ENCODE results near the gene MPO.

The MPO gene

DNA sequence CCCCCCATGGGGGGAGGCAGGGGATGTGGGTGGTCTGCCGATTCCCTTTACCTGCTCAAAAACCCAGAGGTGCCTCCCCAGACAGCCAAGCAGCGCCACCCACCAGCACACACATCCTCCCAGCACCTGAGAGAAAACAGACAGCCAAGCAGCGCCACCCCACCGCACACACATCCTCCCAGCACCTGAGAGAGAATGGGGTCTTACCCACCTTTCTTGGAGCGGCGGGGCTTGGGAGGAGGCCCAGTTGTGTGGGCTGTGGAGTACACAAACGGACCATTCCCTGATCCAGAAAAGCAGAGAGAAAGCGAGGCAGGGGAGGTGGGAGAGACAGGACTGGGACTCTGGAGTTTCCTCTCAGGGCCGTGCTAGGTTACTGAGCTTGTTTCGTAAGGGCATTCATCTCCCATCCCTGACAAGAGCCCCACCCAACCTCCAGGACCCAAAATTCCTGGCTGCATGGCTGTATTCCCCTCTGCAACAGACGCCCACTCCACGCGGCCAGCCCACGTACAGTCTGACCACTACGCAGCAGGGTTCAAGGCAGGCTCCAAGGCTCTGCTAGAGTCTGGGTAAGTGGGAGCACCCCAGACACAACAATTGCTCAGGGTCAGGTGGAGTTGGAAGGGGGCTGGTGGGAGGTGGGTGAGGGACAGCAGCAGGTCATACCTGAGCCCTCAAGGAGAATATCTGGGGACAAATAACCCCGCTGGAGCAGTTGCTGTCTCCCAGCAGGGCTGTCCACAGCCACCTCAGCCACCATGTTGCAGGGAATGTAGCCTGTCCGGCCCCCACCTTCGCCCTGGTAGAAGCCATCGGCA lies 25.6 kb upstream of the MPO start:
- DNase-seq: no peak

DNA sequence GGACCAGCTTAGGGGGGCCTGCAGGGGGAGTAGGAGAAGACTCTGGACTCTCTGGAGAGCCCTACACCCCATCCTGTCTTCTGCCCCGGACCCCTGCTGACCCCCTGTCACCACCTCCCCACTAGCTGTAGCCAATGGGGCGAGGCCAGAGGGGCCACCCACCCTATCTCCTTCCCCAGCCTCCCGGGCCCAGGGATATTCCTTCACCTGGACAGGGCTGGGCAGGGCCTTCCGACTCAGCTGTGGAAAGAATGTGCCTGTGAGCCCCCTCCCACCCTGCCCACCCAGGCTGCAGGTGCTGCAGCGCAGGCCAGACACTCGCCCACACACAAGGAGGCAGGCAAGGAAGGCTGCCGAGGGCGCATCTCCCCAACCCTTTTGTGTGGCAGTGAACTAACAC lies 24.9 kb upstream of the MPO start:
- no peak for DNase-seq

DNA sequence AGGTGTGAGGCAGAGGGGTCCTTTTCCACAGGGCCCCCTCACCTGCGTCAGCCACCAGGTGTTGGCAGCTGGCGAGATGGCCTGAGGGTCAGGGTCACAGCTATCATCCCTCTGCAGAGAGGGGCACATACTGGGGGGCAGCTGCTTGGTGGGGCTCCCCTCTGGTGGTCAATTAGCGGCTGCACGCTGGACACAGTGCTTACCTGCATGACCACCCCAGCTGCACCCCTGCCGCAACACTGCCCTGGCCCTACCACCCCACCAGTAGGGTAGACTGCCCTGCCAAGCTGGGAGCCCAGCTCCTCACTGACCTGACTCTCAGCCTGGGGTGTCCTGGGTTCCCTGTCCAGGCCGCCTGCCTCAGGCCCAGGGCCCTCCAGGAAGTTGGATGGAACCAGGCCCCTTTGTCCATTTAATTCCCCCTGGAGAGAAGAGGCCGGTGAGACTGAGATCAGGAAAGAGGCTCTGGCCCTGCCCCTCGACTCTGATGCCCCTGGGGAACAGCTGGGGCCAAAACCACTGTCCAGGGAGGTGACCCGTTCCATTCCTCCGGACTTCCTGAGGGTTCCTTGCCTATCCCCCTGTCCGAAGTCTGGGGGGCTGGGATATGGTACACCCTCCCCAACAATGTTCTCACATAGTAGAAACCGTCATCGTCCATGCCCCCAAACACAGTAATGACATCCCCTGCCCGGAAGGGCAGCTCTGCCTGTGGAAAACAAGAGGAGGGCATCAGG lies 24.2 kb upstream of the MPO start:
- DNase-seq: no peak

DNA sequence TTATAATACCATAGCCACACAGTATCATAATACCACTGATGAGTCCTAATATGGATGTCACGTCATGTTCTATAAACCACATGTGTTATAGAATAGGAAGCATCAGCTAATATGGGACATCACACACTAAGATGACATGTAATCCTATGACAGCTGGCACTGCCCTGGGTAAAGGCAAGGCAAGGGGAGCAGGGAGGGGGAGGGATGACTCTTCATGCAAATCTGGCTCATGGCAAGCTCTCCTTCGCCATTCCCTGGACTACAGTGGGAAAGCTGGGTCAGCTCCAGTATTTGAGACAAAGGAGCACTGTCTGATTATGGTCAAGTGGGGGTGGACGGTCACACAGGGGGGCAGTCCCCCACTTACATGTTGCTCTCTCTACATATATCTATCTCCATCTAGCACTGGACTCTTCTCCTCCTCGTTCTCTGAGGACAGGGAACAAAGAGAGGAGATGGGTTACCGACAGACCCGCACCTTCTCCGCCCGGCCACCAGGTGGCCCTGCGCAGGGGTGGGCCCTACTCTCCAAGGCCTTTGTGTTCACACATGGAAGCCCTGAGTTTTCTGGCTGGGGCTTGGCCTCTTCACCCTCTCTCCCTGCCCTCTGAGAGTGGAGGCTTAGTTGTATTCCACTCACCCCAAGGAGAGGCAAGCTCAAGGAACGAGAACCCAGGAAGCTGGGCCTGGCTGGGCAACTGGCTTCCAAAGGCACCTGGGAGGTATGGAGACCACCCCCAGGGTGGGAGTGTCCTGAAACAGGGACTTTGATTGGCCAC lies 23.4 kb upstream of the MPO start:
- DNase-seq: peak; percentile 98

DNA sequence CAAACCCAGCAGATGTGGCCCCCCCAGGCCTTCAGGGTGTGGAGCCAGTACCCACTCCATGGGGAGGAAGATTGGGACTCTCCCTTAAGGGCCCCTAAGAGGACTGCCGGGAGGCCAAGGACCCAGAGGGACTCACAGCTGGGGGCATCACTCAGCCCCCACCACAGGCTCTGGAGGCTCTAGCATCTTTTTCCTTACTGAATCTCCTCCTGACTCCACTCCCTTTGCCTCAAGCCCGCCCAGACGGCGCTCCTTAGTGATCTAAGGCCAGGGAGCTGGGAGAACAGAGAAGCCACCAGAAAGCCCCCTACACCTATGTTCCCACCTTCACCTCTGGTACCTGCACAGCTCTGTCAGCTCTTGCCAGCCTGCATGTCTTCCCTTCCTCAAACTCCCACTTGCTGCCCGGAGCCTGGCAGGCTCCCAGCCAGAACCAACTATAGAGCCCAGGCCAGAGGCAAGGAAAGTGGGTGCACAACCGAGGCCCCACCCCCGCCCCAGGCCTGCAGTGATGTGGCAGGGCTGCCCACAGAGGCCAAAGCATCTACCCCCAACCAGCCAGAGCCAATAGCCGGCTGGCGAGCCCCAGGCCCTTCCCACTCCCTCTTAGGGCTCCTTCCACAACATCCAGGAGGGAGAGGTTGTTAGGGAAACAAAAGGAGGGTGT lies 22.3 kb upstream of the MPO start:
- peak; percentile 26 for DNase-seq

DNA sequence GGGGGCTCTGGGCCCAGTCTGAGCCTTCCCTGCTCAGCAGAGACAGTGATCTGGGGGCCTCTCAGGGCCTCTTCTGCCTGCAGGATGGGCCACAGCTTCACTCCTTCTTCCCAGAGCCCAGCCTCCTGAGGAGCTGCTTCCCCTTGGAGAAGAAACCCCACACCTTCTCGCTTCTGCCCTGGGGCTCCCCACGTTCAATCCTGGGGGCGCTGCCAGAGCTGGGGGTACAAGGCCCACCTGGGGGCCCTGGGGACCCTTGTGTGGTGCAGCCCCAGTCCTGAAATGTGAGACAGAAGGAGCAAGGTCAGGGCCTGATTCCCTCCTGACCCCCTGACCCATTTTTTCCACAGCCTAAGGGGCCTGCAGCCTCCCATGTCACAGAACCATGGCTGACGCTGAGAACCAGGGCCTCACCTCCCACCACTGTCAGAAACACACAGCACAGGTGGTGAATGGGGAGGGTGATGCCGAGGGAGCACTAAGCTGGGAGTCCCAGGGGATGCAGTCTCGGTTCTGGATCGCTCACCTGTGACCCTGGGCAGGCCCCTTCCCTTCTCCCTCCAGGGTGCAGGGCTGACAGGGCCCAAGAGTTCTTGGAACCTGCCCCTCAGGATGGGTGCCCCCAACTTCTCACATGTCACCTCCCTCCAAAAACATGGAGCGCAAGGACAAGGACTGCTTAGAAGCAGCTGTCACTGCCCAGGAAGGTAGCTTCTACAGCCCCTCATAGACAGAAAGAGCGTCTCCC lies 21.6 kb upstream of the MPO start:
- DNase-seq: peak; percentile 50

DNA sequence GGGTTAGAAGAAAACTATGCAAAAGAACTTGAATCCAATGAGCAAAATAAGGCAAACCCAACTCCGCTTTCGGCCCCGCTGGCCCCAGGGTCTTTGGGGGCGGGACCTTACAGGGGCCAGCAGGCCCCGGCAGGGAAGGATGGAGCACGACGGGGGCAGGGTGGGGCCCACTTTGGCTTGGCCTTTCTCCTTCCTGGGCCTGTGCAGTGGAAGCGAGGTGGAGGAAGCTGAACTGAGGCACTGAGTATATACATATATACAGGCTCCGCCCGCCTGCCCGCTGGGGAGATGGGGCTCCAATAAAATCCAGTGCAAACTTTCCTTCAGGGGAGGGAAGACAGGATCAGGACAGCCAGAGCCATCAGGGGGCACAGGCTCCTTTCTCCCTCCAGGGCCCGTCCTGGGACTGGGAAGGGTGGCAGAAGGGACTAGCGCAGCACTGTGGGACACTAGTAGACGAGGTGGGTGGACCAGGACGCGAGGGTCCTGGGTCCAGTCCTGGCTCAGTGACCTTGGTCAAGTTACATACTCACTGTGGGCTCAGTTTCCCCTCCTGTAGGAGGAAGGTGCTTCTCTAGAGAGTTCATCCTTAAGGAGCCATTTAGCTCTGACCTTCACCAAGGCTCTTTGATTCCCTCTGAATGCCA lies 20.9 kb upstream of the MPO start:
- DNase-seq: no peak

DNA sequence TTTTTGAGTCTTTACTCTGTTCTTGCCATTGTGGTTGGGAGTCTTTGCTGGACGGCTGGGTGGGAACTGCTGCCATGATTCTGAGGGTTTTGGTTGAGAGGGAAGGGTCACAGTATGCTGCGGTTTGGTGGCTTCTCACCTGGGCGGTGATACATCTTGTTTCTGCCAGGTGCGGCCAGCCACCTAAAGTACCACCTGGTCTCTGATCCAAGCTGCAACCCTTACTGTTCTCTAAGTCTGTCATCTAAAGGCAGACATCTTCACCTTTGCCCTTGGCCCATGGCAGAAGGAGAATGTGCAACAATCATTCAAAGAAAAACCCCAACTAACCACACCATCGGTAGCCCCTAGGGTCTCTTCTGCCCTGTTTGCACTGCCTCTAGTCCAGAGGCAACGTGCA lies 19.6 kb upstream of the MPO start:
- DNase-seq: no peak

DNA sequence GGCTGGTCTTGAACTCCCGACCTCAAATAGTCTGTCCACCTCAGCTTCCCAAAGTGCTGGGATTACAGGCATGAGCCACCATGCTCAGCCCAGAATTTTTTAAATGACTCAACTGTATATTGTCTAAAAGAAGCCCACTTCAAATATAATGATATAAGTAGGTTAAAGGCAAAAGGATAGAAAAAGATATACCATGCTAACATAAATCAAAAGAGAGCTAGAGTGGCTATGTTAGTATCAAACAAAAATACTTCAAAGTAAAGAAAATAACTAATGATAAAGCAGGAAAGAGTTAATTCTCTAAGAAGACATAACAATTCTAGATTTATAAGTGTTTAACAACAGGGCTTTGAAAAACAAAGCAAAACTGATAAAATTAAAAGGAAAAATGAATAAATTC lies 13.3 kb upstream of the MPO start:
- DNase-seq: no peak

DNA sequence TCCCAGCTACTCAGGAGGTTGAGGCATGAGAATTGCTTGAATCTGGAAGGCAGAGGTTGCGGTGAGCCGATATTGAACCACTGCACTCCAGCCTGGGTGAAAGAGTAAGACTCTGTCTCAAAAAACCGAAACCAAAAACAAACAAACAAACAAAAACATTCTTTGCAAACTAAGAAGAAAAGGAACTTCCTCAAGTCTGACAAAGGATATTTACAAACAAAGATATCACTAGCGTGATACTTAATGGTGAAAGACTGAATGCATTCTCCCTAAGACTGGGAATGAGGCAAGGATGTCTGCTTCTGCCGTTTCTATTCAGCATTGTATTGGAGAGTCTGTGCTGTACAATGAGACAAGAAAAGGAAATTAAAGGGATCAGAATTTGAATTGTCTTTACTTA lies 10.5 kb upstream of the MPO start:
- no peak for DNase-seq

DNA sequence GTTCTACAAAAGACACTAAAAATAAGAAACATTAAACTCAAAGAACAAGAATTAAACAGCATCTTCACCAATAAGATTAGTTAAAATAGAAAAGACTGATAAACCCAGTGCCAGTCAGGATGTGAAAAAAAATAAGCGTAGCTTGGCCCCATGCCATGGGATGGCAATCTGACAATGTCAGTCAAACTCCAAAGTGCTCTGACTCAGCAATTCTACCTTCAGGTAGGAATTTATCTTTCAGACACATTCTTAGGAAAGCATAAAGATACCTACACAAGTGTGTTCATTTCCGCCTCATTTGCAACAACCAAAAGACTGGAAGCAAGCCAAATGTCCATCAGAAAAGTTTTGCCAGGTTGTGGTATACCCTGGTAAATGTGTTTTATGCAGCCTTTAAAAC lies 9.1 kb upstream of the MPO start:
- DNase-seq: peak; percentile 76

DNA sequence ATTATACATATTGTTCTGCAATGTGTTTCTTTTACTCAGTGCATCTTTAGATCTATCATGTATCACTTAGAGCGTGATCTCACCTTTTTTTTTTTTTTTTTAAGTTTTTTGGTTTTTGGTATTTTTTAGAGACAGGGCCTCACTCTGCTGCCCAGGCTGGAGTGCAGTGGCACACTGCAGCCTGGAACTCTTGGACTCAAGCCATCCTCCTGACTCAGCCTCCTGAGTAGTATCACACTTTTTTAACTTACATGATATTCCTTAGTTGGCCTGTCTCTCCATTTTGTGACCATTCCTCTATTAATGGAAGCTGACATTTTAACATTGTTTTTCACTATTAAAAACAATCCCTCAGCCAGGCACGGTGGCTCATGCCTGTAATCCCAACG lies 4.7 kb upstream of the MPO start:
- DNase-seq: no peak

DNA sequence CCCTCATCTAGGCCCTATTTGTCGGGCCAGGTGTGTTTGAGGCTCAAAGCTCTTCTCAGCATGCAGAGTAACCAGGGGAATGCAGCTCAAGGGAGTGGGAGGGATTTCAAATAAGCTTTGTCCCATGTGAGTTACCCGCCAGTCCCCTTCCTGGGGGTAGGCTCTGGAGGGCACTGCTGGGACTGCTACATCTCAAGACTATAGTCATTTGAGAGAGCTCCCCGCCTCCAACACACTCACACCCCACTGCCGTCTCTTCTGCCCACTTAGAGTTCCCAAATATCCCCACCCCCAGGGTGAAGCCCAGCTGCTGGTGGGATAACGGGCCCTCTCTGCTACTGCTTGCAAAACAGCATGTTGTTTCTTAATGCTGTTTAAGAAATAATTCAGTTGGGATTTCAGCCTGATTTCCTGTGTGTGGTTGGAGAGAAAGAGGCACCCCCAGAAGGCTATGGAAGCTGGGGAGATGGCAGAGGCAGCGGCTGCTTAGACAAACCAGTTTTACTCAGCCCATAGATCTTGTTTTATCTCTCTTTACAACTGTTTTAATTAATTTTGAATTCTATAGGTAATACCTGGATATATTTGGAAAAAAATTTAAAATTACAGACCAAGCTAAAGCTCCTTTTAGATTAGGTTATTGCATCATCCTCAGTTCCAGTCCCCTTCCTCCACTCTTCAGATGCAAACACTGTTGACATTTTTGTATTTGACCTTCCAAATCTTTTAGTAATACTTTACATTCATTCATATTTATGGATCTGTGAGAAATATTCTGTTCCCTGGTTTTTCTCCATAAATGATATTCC lies 4.1 kb upstream of the MPO start:
- no peak for DNase-seq

DNA sequence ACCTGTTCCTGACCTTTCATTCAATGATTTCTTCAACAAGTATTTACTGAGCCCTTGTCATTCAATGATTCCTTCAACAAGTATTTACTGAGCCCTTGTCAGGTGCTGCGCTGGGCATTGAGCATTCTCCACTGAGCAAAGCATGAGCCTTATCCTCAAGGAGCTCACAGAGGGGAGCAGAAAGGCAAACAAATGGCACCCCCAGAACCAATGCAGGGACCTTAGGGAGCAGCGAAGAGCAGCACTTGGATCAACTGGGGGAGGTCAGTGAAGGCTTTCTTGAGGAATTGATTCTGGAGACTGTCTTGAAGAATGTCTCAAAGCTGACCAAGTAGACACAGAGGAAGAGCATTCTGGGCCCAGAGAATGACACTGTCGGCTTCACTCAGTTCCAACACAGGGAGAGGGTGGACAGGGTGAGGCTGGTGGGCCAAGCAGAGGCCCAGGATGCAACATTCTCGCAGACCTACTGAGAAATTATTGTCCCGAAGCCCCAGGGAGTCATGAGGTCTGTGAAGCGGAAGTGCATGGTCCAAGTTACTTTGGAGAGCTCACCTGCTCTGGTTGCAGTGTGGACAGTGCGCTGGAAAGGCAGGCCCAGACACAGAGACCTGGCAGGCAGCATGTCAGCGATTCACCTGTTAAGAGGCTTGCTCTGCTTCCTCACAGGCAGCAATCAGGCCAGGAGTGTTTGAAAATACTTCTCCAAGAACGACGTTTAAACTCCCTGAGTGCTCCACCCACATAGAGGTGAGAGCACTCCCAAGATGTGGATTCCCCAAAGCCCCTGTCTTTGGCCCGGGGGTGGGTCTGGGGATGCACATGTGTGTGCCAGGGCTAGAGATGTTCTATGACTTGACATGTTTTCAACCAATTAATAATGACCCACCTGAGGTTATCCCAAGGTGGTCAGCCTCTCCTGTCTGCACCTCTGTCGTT lies 3.2 kb upstream of the MPO start:
- no peak for DNase-seq

DNA sequence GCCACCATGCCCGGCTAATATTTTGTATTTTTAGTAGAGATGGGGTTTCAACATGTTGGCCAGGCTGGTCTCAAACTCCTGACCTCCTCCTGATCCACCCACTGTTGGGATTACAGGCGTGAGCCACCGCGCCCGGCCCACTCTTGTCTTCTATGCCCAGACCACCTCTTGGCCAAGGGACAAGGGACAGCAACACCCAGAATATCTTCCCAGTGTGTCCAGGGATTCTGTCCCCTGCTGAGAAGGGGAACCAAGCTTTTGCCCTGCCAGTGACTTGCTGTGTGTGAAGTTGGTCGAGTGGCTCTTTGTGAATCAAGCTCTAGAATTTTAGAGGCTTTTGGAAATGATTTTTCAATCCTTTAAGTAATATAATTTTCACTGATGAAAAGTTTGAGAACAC lies 1.7 kb upstream of the MPO start:
- no peak for DNase-seq

DNA sequence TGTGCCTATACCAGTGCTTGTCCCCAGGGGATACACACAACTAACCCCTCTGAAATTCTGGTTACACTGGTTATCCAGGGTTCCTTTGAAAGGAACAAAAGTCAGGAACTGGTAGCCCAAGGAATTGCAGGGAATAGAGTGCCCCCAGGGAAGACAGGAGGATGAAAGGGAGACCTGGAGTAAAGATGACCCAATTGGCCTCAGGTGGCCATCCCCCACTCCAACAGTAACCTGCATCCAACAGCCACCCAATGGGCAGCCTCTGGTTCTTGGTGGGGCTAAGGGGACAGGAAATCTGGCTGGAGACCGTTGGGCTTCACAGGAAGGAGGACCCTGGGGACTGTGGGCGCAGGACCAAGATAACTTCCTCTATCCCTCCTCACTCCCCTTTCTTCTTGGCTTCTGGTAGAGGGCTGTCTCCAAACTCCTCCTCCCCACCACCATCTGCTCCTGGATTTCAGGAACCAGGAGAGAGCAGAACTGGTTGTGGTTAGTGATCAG lies 826 bp upstream of the MPO start:
- DNase-seq: peak; percentile 79

DNA sequence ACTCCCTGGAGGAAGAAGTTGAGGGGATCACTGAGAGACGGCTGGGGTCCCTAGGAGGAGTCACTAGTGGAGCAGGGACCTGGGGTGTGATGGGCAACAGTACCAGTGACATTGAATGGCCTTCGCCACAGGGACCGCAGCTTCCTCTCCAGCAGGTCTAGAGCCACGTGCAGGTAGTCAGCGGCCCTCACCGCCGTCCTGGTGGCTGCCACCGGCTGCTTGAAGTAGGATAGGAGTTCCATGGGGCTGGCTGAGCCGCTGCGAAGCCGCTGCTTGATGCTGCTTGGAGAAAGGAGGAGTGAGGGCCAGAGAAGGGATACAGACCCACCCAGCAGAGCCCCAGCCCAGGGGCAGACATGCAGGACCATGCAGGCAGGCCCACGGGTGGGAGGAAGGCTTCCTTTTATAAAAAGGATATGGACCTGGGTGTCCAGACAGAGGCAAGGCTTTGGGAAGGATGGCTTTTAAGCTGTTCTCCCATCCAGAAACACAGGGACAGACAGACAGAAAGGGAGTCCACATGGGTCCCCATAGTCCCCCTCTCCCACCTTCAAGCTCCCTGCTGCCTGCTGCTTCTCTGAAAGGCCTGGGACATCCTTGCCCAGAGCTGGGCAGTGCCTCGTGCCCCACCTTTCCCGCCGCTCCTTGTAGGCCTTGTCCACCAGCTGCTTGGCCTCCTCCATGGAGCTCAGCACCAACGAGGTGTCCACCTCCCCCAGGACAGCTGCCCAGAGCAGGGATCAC lies 827 bp downstream of the MPO start:
- DNase-seq: no peak

DNA sequence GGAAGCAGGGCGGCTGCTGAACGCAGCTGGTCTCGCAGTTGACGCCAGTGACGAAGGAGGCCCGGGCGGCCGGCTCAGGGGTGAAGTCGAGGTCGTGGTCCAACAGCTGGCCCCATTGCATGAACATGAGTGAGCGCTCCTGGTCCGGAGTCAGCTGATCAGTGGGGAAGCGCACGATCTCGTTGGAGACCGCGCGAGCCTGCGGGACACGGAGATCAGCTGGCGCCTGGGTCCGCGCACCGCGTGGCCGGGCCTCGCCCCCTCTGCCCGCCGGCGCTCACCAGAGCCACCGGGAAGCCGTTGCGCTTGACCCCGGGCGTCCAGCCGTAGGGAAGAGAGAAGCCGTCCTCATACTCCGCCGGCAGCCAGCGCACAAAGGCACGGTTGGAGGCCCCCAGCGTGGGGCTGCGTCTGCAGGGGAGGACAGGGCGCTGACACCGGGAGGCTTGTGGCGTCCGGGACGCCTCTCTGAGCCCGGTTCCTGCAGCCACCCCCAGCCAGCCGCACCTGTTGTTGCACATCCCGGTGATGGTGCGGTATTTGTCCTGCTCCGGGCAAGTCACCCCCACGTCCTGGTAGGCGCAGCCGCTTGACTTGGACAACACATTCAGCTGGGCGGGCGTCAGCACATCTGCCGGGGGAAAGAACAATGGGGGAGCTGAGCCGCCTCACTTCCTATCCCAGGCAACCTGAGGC lies 1.6 kb downstream of the MPO start:
- no peak for DNase-seq
